HFFc6 (cell line): ENCODE measurements around the gene F13A1. TPM values are rescaled to one million over a fixed set of nuclear protein-coding genes. Genes with fewer than 3 reads are reported as not detected.

Source experiments
- DNase-seq: peaks from one replicate; pipeline ENCODE4 v3.0.0-alpha.2; 2018
- H3K27ac Mint-ChIP-seq: 2 replicates; pipeline ENCODE4 v1.8.0; 2020; ENCODE audit warnings: mild to moderate bottlenecking, mixed read lengths
- H3K27me3 Mint-ChIP-seq: 2 replicates; pipeline ENCODE4 v1.8.0; 2021; ENCODE audit warnings: mild to moderate bottlenecking, moderate library complexity, mixed read lengths; ENCODE audit not compliant: insufficient read depth
- H3K36me3 Mint-ChIP-seq: 2 replicates; pipeline ENCODE4 v1.8.0; 2021; ENCODE audit warnings: low read depth, mixed read lengths
- H3K4me1 Mint-ChIP-seq: 2 replicates; pipeline ENCODE4 v1.8.0; 2020; ENCODE audit warnings: low read depth, mixed read lengths
- H3K4me3 Mint-ChIP-seq: 2 replicates; pipeline ENCODE4 v1.8.0; 2020; ENCODE audit warnings: mild to moderate bottlenecking, moderate library complexity, mixed read lengths
- H3K9me3 Mint-ChIP-seq: 2 replicates; pipeline ENCODE4 v1.8.0; 2020; ENCODE audit warnings: mild to moderate bottlenecking, mixed read lengths
- microRNA-seq: library from miRNA; unstranded; fragments of <30 nt; microRNA quantifications from one replicate; pipeline ENCODE4, GENCODE V29; 2019
- total RNA-seq, 6 experiments: library from RNA; stranded (reverse); fragmentation: NEBNext Ultra II Directional; extraction: Animal tissue kit (Norgen Biotek cat#: 25700); gene quantifications; 2 replicates in 1 of 6; 3 replicates in 5 of 6; pipeline ENCODE4 v1.2.3, GENCODE V29; 2021
- TF ChIP-seq, protein P1 (sequence below): fragments of 200-600 bp; sonication (generic); IDR thresholded peaks from 2 replicates; pipeline ENCODE4 v1.5.0; 2021; ENCODE audit warnings: antibody characterized with exemption, mild to moderate bottlenecking

F13A1 gene
- total RNA-seq, 6 experiments from 2014 or later = 0.06 TPM; not detected in 5

DNA sequence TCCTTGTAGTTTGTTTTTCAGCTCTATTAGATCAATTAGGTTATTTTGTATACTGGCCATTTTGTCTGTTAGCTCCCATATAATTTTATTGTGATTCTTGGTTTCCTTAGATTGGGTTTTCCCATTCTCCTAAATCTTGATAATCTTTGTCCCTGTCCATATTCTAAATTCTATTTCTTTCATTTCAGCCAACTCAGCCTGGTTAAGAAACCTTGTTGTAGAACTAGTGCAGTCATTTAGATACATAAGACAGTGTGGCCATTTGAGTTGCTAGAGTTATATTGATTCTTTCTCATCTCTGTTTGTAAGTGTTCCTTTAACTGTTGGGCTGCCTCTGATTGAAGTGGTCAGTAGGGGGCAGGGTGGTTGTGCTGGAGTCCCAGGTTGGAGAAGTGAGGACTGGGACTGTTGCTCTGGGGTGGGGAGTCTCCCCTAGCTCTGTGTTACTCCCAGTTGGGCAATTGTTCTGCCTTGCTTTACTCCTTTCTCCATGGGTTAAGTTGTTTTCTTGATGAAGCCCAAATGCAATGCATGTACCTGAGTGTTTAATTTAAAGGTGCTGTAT is 214.9 kb downstream of the F13A1 start:
- Mint-ChIP-seq H3K36me3 (no peaks in the 10 kb centered on the region), H3K27ac (no peak overlapping the region), H3K4me3 (no peak overlapping the region), H3K9me3 (peaks cover 57% of the 10 kb centered on the region), H3K4me1 (no peaks in the 10 kb centered on the region), H3K27me3 (no peaks in the 10 kb centered on the region; the same call in 1 of the 2 replicates)
- TF ChIP-seq, protein P1, sequence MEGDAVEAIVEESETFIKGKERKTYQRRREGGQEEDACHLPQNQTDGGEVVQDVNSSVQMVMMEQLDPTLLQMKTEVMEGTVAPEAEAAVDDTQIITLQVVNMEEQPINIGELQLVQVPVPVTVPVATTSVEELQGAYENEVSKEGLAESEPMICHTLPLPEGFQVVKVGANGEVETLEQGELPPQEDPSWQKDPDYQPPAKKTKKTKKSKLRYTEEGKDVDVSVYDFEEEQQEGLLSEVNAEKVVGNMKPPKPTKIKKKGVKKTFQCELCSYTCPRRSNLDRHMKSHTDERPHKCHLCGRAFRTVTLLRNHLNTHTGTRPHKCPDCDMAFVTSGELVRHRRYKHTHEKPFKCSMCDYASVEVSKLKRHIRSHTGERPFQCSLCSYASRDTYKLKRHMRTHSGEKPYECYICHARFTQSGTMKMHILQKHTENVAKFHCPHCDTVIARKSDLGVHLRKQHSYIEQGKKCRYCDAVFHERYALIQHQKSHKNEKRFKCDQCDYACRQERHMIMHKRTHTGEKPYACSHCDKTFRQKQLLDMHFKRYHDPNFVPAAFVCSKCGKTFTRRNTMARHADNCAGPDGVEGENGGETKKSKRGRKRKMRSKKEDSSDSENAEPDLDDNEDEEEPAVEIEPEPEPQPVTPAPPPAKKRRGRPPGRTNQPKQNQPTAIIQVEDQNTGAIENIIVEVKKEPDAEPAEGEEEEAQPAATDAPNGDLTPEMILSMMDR = no peak
- DNase-seq = no peak

Small RNA genes lying within 50 kb of the gene (microRNA-seq; reads per million reads assigned to microRNA genes)
- gene MIR5683 (not detected), gene MIR7853 (not detected)
